ENCODE data around the gene DCBLD1.

The DCBLD1 gene

GRCh38 chr6:117561128-117561527, 78.7 kb downstream of the DCBLD1 start:
- DNase-seq = no peak

GRCh38 chr6:117564681-117565080, 82.2 kb downstream of the DCBLD1 start:
- DNase-seq = no peak

GRCh38 chr6:117568247-117568646, 85.8 kb downstream of the DCBLD1 start:
- no peak for DNase-seq

- no peak for DNase-seq
Observed at GRCh38 chr6:117568831-117569410, 86.4 kb downstream of the DCBLD1 start.

GRCh38 chr6:117573006-117573680, 90.7 kb downstream of the DCBLD1 start:
- no peak for DNase-seq

GRCh38 chr6:117574198-117574597, 91.7 kb downstream of the DCBLD1 start:
- DNase-seq = no peak

- DNase-seq = no peak
Observed at GRCh38 chr6:117585647-117586046, 103.2 kb downstream of the DCBLD1 start.

- DNase-seq = no peak
Observed at GRCh38 chr6:117590447-117590846, 108.0 kb downstream of the DCBLD1 start.

- no peak for DNase-seq
Observed at GRCh38 chr6:117591405-117591804, 108.9 kb downstream of the DCBLD1 start.

GRCh38 chr6:117592983-117593759, 110.7 kb downstream of the DCBLD1 start:
- DNase-seq = no peak

GRCh38 chr6:117595099-117595923, 112.8 kb downstream of the DCBLD1 start:
- DNase-seq = no peak

GRCh38 chr6:117597755-117598154, 115.3 kb downstream of the DCBLD1 start:
- DNase-seq = no peak
